GM18858 (cell line): ENCODE measurements around the gene CDIP1.

Source experiments
- ATAC-seq: cut with Tn5 transposase; IDR thresholded peaks from one replicate; pipeline ENCODE4 v1.9.1; 2021; ENCODE audit not compliant: unreplicated experiment

CDIP1 gene

GRCh38 chr16:4539716-4540284 lies 1.2 kb upstream of the CDIP1 start:
- ATAC-seq: no peak

- ATAC-seq: no peak
Measured at GRCh38 chr16:4537376-4538343, 913 bp downstream of the CDIP1 start.

DNA sequence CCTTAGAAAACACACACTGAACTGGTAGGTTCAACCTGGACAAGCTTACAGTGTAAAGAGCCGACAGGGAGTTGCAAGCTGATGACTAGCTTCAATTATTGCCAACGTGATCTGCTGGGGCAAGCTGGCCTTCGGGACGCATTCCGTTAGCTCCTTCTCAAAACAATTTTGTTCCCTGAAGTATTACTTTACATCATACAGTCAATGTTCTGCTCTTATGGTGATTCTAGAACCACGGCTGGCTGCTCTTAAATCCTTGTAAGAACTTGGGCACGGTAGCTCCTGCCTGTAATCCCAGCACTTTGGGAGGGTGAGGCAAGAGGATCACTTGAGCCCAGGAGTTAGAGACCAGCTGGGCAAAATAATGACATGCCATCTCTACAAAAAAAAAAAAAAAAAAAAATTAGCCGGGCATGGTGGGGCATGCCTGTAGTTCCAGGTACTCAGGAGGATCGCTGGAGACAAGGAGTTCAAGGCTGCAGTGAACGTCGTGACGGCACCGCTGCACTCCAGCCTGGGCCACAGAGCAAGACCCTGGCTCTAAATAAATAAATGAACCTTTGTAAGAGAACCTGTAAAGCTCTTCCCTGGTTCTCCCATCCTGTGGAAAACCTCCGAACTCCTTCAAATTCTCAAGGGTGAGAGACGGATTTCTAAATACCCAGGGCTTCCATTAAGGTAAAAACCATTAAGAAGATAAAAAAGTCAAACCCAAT lies 2.0 kb downstream of the CDIP1 start:
- no peak for ATAC-seq

DNA sequence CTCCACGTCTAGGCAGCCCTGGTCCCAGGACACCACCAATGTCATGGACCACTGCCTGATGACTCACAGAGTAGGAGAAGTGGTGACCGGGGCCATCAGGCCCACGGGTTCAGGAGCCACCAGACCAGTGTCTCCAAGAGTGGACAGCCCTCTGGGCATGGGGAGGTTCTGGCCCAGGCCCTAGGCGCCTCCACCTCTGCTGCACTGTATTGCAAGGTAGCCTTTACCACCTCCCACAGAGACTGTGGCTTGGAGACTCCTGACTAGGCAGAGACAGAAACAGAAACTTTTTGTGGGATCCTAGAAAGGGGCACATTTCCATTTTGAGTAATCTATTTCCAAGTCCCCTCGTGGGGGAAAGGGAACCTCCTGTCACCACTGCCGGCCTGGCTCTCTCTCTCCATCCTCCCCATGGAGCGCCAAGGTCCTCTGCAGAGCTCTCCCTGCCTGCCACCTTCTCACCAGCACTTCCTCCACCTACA lies 2.9 kb downstream of the CDIP1 start:
- ATAC-seq: no peak

DNA sequence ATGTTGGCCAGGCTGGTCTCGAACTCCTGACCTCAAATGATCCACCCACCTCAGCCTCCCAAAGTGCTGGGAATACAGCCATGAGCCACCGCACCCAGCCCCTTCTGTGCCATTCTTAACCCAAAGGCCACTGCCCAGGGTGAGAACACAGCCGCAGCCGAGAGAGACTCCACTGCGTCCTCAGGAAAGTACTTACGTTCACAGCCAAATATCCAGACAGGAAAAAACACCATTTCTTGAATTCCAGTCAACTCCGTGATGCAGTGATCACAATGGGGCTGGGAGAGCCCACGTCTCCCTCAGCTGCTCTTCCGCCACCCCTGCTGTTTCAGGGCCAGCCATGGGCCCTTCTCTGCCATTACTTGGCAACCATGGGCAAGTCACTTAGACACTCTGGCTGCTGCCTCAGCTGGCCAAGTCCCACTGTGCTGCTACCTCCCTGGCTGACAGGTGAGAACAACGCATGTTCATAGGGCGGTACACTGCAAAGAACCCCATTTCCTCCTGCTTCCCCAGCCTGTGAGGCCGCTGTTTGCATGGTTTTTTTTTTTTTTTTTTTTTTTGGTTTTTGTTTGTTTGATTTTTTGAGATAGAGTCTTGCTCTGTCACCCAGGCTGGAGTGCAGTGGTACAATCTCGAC lies 4.3 kb downstream of the CDIP1 start:
- no peak for ATAC-seq

GRCh38 chr16:4533490-4533889 lies 5.1 kb downstream of the CDIP1 start:
- no peak for ATAC-seq

DNA sequence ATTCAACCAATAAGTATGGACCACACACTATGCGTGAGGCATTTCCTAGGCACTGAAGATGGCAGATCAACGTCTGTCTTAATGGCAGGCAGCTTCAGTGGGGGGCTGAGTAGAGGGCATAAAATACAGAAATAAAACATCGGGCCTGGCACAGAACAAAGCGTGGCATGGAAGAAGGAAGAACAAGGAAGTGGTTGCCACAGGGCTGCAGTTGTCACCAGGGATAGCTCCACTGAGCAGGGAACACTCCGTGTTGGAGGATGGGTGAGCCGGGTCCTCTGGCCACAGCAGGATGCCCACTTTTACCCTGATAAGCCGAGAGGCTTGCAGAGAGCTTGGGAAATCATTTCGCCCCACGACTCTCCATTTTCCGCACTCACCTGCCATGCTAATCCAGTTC lies 6.3 kb downstream of the CDIP1 start:
- no peak for ATAC-seq

DNA sequence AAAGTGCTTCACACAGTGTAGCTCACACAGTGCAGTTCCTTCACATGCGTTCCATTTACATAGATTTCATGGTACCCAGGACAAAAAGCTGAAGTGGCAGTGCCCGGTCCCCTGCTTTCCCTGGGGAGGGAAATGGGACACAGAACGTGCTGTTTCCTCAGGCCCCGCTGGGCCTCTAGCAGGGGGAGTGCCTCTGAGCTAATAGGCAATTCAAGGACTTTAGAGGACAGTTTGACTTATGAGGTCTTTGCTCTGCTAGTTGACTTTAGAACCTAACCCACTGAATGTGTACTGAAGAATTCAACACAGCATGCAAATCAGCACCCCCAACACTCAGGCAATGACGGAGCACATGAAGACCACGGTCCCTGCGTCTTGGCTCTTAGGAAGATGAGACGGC lies 6.8 kb downstream of the CDIP1 start:
- ATAC-seq: no peak

GRCh38 chr16:4529085-4530060 lies 9.2 kb downstream of the CDIP1 start:
- ATAC-seq: no peak

DNA sequence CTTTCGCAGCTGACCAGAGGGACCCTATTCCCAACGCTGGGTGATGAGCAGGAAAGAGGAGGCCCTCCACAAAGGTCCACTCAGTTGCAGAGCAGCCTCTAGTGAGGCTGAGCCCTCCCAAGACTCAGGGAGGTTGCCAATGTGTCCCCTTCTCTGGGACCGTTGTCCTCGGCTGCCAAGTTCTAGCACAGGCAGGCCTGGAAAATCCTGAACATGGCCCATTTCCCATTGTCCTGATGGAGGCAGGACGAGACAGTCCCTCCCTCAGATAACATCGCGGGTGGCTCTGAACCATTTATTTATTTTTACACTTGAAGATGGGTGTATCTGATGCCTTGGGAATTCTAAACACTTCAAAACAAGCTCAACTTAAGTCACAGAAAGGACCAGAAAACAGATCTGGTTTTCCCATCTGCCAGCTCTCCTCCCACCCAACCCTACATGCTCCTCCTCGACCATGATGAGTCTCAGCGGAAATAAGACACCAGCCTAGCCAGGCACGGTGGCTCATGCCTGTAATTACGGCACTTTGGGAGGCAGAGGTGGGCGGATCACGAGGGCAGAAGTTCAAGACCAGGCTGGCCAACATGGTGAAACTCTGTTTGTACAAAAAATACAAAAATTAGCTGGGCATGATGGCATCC lies 12.8 kb downstream of the CDIP1 start:
- ATAC-seq: no peak

DNA sequence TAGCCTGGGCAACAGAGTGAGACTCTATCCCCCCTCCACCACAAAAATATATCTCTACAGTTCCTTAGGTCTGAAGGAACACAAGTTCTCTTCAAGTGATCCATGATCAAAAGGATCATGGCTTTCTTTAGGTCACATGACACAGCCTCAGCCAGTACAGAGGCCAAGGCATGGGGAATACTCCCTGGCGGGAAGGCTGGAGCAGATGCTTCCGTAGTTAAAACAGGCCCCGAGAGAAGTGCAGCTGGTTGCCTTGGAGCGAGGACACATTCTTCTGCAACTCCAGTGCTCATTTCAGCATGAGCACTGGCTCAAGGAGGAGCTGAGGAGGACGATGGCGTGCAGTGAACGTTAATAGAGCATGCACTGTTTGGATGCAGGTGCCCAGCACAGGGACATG lies 13.5 kb downstream of the CDIP1 start:
- no peak for ATAC-seq

- no peak for ATAC-seq
Measured at GRCh38 chr16:4524571-4524970, 14.0 kb downstream of the CDIP1 start.

GRCh38 chr16:4523686-4524085 lies 14.9 kb downstream of the CDIP1 start:
- no peak for ATAC-seq

DNA sequence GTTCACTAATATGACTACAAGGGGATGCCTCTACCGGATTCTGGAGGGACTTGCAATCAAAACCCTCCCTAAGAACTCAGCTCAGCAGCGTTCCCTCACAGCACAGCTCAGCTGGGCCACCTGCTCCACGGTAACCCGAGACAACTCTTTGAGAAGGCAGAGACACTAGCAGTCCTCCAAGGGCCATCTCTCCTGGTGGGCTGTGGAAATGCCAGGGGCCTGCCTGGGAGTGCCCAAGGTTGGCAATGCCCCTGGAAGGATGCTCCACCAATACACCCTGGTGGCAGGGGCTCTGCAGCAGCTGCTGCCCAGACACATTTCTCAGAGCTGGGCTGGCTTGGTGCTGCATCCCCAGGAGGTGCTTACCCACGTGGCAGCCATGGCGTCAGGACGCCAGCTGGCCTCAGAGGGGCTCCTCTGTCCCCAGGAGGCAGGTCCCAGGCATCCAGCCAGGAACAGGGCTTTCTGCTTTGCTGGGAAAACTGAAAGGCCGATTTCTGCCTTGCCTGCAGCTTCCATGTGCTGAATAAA lies 16.5 kb downstream of the CDIP1 start:
- ATAC-seq: no peak

- ATAC-seq: no peak
Measured at GRCh38 chr16:4520913-4521312, 17.7 kb downstream of the CDIP1 start.

DNA sequence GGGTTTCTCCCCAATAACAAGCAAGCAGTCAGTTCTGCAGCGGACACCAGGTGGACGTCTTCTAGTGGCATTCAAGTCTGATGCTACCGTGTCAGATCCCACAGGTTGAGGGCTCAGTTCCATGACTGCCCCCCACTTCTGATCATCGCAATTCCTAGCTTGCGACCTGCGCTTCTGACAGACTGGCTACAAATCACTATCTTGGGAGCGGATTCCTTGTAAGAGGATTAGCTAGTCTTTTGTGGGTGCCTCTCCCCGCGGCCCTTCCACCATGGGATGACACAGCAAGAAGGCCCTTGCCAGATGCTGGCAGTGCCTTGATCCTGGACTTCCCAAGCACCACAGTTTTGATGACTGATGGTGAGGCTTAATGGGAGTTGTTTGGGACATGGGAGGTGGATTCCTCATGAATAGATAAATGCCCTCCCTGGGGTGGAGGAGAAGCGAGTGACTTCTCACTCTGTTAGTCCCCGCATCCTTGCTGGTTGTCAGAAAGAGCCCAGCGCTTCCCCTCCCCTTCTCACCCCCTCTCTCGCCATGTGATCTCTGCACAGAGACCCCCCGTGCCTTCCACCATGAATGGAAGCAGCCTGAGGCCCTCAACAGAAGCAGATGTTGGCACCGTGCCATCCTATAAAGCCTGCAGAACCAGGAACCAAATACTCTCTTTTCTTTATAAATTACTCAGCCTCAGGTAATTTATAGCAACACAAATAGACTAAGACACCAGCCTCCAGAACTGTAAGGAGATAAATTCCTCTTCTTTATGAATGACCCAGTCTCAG lies 19.1 kb downstream of the CDIP1 start:
- ATAC-seq: no peak

- no peak for ATAC-seq
Measured at GRCh38 chr16:4517812-4518680, 20.5 kb downstream of the CDIP1 start.
